GM06990 (cell line): Measurements from ENCODE around the gene TNS3.

ENCODE experiments used
- DNase-seq: peaks from one replicate; pipeline ENCODE4 v3.0.0-alpha.2; 2011; ENCODE audit not compliant: insufficient read length; ENCODE audit errors: extremely low read depth
- H3K27me3 ChIP-seq: replicated peaks from 2 replicates; pipeline ENCODE4 v1.6.0; 2011; ENCODE audit warnings: low read length; ENCODE audit not compliant: control insufficient read depth, insufficient read depth
- H3K36me3 ChIP-seq: 2 replicates; pipeline ENCODE4 v1.5.1; 2011; ENCODE audit warnings: low read length; ENCODE audit not compliant: control insufficient read depth, insufficient read depth
- H3K4me3 ChIP-seq: replicated peaks from 2 replicates; pipeline ENCODE4 v1.5.1; 2011; ENCODE audit warnings: low read depth, mild to moderate bottlenecking, control low read depth, low read length
- TF ChIP-seq, protein P1 (sequence below): IDR thresholded peaks from 2 replicates; pipeline ENCODE4 v1.5.1; 2011; ENCODE audit warnings: low read length, control low read depth, mild to moderate bottlenecking, inconsistent platforms; ENCODE audit not compliant: insufficient read depth, poor library complexity, severe bottlenecking

TNS3 gene

DNA sequence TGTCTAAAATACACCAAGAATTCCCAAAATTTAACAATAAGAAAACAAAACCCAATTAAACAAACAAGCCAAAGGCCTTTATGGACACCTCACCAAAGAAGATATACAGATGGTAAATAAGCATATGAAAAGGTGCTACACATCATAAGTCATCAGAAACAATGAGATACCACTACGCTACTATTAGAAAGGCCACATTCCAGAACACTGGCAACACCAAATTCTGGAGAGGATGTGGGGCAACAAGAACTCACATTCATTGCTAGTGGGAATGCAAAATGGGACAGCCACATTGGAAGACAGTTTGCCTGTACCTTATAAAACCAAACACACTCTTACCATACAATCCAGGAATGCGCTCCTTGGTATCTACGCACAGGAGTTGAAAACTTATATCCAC is 291.4 kb downstream of the TNS3 start:
- H3K36me3 ChIP-seq, result no peaks in the 10 kb centered on the region
- TF ChIP-seq, protein P1, sequence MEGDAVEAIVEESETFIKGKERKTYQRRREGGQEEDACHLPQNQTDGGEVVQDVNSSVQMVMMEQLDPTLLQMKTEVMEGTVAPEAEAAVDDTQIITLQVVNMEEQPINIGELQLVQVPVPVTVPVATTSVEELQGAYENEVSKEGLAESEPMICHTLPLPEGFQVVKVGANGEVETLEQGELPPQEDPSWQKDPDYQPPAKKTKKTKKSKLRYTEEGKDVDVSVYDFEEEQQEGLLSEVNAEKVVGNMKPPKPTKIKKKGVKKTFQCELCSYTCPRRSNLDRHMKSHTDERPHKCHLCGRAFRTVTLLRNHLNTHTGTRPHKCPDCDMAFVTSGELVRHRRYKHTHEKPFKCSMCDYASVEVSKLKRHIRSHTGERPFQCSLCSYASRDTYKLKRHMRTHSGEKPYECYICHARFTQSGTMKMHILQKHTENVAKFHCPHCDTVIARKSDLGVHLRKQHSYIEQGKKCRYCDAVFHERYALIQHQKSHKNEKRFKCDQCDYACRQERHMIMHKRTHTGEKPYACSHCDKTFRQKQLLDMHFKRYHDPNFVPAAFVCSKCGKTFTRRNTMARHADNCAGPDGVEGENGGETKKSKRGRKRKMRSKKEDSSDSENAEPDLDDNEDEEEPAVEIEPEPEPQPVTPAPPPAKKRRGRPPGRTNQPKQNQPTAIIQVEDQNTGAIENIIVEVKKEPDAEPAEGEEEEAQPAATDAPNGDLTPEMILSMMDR, result no peak
- no peak overlapping the region for H3K4me3 ChIP-seq
- no peak for DNase-seq
- no peaks in the 10 kb centered on the region for H3K27me3 ChIP-seq

DNA sequence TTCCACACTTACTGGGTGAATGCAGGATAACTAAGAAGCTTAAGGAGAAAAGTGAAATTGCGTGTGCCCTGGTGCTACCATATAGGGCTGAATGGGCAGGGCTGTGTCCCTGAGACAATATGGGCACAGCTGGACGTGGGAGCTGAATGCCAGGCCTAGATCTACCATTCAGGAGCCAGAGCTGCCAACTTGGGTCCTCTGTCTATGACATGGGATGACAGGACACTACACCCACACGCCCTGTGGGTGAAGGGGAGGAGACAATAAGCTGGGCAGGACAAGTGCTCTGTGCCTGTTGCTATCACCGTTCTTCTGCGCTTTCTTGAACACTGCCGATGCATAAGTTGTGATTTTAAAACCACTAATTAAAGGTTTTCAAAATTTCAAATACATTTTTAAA is 293.9 kb downstream of the TNS3 start:
- TF ChIP-seq, protein P1, result no peak
- DNase-seq, result no peak
- no peaks in the 10 kb centered on the region for H3K27me3 ChIP-seq
- H3K4me3 ChIP-seq, result no peak overlapping the region
- H3K36me3 ChIP-seq, result no peaks in the 10 kb centered on the region

DNA sequence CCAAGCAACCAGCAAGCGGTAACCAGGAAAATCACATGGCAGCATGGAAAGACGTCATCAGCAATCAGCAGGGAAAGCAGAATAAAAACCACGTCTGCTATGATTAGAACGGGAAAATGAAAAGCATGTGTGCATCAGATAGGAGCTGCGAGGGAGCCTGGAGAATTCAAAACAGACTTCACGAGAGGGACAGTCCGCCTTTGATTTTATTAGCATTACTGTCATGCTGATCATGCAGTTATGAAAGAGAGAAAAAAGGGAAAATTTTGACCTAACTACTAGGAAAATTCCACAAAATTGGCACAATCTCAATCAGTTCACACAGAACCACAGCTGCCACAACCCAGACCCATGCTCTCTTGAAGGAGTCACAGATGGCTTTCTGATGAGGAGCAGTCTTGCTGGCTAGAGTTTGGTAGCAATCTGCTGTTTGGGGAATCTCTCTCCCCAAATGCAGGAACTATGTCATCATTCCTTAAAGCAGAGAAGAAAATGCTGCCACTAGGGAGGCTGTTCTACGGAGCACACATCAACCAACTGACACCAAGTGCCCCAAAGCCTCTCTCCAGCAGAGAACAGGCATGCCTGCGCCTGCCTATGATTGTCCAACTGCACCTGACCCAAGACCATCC is 295.9 kb downstream of the TNS3 start:
- H3K4me3 ChIP-seq, result no peak overlapping the region
- H3K36me3 ChIP-seq, result no peaks in the 10 kb centered on the region
- H3K27me3 ChIP-seq, result no peaks in the 10 kb centered on the region
- TF ChIP-seq, protein P1, result no peak
- no peak for DNase-seq

DNA sequence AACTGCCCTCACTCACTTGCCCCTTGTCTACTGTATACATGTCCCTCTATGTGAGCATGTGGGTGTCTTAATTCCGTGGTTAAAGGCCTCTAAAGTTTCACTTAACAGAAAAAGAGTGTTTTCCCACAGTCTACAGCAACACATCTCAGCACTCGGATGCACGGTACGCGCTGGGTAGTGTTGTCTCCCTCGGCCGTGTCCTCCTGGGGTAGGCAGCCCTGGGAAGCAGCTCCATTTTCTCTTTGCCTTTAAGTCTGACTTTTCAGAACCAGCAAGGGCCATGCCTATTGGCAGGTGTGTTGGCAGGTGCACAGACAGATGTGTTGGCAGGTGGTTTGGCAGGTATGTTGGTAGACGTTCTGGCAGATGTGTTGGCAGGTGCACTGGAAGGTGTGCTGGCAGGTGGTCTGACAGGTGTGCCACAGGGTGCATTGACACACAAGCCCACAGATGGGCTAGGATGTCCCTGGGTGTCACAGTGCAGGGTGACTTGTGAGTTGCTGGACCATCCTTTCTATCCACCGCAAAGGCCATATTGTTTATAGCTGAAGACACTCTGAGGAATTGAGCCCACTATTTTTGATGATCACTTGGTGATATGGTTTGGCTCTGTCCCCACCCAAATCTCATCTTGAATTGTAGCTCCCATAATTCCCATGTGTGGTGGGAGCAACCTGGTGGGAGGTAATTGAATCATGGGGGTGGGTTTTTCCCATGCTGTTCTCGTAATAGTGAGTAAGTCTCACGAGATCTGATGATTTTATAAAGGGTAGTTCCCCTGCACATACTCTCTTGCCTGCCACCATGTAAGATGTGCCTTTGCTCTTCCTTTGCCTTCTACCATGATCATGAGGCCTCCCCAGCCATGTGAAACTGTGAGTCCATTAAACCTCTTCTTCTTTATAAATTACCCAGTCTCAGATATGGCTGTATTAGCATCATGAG is 296.9 kb downstream of the TNS3 start:
- no peaks in the 10 kb centered on the region for H3K27me3 ChIP-seq
- no peaks in the 10 kb centered on the region for H3K36me3 ChIP-seq
- DNase-seq, result no peak
- TF ChIP-seq, protein P1, result no peak
- H3K4me3 ChIP-seq, result no peak overlapping the region

DNA sequence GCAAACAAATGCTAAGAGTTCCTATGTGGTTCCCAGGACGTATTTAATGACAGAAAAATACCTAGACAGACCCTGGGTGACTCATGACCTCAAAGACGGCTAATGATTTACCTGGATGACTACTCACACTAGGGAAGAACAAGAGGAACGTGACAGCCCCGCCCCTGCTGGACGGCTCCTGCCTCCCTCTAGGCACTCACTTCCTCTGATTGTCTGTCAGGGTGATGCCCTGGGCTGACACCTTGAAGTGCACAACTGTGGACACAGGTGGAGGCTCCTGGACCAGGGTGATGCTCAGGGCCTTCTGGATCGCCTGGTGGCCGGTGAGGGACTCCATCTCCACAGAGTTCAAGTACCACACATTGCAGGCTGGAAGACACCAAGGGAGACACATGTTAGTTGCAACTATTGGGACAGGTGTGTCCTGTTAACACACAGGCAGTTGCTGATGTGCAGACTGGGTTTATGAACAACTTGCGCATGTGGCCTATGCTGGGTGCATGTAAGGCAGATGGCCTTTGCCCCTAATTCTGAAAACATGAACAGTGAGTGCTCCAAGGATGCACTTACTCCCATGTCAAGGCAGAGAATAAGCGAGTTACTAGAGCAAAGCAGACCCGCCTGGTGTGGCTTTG is 298.3 kb downstream of the TNS3 start:
- no peak for DNase-seq
- TF ChIP-seq, protein P1, result no peak
- no peaks in the 10 kb centered on the region for H3K27me3 ChIP-seq
- H3K4me3 ChIP-seq, result no peak overlapping the region
- no peaks in the 10 kb centered on the region for H3K36me3 ChIP-seq
